NCI-H2227 (cell line): ENCODE data around the gene THTPA.
A peak's percentile ranks its signal among the peaks of the same experiment; 100 is the strongest.

ENCODE experiments used
- DNase-seq: peaks from one replicate; lab custom pipeline; 2025; ENCODE audit not compliant: unreplicated experiment; lab: John Stamatoyannopoulos, UW

THTPA gene

DNA sequence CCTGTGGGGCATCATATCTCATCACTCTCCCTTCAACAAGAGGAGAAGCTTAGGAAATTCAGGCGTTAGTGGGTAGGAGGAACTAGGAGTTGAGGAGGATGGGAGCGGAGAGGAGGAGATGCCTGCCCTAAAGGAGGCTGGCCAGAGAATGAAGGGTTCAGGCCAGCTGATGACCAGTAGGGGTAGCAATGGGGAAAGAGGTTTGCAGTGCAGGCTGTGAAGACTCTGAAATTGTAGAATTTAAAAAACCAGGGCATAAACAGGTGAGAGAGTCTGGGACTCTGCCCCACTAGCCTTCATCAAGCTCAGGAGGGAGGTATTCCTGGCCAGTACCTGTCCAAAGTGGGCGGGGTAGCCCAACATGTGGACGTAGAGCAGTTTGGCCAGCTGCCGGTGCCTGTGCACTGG is 10.7 kb downstream of the THTPA start:
- peak; percentile 44 for DNase-seq

DNA sequence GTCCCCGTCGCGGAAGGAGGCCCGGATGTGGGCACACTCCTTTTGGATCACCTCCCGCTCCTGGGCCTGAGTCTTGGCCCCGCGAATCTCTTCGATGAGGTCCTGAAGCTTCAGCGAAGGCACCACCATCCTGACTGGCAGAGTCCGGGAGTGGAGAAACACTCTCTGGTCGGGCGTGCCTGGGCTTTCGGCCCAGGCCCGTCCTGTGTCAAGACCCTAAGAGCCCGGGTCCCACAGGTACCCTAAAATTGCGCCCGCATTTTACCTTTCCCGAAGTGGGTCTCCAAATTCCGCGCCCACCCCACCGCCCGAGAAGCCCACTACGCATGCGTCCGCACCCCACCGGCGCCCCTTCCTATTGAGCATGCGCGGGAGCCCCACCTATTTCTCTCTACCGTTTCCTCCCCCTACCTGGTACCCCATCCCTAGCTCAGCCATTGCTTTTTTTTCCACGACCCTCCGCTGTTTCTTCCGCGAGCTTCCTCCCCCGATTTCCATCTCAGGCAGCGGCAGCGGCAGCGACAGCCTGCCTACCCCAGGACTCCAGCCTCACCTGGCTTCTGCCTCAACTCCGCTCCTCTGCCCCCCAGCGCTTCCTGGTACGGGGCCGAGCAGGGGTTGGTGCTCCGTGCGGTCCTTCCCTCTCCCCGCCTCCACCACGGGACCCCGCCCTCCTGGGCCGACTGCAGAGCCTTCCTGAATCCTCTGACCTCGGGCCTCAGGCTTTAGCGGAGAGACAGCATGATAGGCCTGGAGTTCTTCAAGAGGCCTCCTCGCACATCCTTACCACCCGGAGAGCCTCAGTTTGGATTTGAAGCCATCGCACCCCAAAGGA is 11.3 kb downstream of the THTPA start, which contains the start of gene AP1G2:
Gene AP1G2 (minus strand): TSS at position 606 of the 835 bp plus-strand sequence. CDS start 477 bp downstream, at position 129.
- peak; percentile 87 for DNase-seq

DNA sequence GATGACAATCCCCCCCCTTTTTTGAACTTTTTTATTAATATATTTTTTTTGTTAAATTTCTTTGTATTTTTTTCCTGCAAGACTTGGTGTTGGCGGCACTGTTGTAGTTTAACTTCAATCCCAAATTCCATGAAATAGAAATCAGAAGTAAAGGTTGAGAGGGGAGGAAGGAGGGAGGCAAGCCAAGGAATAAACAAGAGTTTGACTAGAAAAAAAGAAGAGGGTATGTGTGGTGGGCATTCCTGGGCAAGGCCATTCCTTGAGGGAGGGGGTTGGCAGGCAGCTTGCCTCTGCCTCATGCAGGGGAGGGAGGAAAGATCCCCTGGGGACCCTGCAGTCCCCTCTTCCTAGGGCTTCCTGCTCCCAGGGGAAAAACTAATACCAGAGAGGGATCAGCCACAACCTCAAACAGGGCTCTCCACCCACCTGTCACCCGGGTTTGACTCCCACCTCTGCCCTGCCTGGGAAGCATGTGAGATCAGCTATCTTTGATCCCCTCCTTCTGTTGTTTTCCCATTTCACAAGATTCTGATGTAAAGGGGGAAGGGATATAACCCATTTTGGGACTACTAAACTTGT is 12.0 kb downstream of the THTPA start:
- DNase-seq: no peak

DNA sequence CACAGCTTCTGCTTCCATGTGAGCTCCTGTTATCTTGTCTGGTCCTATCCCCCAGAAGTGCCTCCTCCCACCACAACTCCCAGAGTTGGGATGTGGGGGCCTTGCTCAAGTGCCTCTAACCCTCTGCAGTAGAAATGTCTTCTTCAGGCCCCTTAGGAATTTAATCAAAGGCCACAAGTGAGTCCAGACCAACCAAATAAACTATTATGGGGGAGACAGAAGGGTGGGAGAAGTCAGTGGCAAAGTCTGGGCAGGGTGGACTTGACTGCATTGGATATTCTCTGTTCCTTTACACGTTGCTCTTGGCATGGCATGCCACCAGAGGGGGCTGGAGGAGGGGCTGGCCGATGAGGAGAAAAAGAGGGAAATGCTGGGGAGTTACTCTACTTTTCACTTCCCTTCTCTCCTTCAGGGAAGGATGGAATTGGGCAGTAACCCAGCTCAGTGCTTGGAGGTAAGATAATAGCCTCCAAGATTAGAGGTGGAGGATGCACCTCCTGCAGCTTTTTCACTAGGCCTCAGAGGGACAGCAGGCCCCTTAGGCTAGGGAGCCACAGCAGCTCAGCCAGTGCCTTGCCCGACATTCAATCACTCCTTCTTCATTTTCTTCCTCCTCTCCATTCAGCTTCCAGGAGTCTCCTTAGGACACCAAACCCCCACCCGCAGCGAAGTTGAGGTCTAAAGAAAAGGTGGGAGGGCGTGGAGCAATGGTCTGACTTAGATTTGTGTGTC is 12.7 kb downstream of the THTPA start:
- DNase-seq: peak; percentile 63

DNA sequence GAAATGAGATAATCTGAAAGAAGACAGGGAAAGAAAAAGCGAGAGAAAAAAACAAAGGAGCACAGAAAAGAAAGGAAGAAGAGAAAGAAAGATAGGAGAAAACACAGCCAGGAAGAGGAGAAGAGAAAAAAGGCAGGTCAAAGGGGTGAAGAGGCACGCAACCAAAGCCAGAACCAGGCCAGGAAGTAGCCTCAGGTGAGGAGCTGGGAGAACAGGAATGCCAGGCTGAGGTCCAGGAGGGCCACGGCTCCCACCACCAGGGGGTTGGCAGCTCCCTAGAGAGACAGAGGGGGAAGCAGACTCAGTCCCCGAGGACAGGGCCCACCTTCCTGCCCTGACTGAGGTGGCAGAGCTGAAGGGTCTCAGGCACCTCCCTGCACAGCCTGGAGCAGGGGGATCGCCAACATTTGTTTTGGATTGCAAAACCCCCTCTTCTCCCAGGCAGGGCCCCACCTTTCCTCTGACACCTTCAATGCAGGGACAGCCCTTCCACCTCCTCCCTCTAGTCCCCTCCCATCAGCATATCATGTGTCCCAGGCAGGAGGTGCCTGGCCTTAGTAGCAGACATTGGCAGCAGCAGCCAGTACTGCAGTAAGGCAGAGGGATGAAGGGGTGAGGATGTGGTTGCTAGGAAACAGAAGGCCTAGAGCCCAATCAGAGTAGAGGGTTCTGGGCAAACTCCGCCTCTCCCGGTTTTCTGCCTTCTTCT is 13.5 kb downstream of the THTPA start:
- DNase-seq: peak; percentile 76

DNA sequence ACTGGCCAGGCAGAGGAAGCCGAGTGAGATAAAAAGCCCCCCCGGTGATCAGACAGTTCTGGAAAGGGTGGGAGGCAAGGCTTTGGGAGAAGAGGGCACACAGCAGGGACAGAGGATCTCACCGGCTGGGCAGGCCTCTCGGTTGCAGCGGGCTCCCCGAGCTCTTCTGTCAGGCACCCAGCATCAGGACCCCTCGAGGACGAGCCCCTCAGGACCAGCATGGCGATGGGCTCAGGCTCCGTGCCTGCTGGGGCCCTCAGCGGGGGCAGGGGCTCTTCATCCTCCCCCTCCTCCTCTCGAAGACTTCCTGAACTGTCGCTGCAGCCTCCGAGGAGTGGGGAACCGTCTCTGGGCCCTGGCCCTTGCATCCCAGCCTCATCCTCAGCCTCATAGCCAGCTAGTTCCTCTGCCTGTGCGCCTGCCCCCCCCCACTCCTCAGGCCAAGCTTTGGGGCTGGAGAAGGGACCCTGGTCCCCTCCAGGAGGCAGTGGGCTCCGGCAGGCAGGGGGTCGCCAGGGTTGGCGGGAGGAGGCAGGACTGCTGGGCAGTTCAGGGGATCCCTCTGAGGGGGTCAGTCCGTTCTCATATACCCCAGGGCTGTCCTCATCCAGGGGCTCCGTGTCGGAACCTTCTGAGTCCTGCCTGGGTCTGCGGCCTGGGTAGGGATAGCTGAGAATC is 14.9 kb downstream of the THTPA start:
- no peak for DNase-seq

DNA sequence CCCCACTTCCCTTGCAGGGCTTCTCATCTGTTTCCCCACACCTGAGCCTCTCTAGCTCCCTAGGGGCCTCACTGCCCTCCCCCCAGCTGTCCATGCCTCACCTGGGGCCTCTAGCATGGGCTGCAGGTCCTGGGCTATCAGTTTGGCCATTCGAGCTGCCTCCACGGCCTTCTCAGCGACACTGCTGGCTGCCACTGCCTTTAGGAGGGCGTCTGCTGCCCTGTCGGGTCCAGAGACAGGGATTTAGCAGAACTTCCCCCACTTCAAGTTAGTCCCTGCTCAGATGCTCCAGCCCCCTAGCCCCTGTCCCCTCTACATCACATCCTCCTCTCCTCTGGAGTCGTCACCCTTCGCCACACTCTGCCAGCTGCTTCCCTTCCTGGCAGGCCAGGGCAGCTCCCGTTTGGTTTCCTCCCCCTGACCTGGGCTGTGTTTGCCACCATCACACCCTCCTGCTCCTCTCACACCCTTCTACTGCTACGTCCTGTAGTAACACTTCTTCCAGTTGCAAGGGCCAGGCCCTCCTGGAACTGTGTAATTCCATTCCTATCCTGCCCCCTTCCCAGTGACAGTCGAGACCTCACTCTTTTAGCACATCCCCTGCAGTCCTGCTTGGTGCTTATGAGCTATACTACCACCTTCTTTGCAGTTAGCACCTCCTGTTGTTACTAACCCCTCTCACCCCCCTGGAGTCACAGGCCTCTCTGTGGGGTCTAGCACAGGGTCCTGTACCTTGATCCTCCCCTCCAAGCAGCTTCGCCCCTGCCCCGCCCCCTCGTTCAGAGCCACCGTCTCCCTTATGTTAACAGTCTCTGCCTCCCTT is 15.8 kb downstream of the THTPA start:
- DNase-seq: no peak

DNA sequence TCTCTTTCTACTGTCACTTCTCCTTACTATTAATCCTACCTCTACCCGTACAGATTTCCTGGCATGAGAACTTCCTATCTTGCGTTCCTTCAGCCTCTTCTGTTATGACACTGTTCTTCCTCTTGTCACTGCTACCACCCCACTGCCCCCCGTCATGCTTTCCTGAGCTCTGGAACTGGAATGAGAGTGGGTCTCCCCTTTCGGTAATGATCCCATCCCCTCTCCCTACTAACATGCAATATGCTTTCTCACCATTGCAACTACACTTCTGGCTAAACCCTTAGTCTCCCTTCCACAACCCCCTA is 16.4 kb downstream of the THTPA start:
- DNase-seq: no peak

DNA sequence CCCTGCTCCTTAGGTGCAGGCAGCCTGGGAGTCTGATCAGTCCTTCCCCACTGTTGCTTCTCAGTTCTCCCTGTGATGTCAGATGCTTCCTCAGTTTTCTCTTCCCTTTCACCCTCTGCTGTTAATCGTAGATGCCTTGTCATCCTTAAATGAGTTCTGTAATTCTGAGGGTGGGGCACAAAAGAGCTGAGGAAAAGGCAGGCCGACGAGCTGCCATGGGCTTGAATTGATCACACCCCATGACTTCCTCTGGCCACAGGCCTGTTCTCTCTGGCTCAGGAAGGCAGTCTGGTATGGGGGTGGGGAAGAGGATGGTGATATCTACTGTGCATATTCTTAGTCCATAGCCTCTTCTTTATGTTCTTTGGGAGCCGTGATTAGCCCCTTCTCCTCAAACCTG is 16.8 kb downstream of the THTPA start:
- no peak for DNase-seq

DNA sequence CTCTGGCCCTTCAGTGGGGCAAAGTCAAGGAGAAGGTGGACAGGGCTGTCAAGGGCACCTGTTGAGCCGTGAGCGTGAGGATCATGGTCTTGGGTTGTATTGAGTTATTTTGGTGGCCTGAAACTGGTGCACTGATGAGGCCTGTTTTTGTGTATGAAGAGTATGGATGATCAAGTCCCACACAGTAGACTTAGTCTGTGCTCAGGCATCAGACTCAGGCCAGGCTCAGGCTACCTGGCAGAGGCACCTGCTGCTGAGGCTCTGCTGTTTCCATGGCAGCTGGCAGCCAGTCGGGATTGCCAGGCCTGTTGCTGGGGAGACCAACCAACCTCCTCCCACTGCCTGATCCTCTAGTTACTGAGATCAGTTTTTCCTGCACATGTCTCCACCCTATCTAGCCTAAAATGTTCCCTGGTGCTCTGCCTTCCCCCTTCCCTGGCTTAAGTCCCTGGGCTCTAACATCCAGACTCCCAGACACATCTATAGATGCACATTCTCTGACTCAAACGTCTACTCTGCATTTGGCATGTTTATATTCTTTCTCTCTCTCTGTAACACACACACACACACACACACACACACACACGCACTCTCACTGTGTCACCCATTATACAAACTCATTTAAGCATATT is 17.4 kb downstream of the THTPA start:
- DNase-seq: no peak

DNA sequence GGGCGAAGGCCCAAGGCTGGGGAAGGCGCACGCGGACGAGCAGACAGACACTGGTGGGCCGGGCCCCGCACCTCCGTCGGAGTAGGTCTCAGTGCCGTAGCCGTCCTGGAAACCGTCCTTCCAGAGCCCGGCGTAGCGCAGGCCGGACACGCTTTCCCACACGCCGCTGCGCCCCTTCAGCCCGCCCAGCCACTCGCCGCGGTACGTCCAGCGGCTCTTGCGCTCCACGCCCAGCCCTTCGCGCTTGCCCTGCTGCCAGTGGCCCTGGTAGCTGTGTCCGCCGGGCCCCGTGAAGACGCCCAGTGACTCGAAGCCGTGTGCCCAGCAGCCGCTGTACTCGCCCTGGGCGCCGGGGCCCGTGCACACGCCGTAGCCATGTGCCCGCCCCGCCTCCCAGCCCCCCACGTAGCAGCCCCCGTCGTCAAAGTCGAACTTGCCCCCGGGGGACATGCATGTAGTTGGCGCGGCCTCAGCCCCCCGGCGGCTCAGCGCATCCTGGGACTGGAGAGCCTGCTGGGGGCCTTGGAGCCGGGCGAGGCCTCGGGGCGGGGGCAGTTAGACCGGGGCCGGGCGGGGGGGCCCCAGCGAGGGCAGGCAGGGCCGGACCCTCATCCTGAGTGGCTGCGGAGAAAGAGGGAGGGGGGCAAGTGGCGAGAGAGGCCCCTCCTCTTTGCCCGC is 21.1 kb downstream of the THTPA start:
- DNase-seq: peak; percentile 78

DNA sequence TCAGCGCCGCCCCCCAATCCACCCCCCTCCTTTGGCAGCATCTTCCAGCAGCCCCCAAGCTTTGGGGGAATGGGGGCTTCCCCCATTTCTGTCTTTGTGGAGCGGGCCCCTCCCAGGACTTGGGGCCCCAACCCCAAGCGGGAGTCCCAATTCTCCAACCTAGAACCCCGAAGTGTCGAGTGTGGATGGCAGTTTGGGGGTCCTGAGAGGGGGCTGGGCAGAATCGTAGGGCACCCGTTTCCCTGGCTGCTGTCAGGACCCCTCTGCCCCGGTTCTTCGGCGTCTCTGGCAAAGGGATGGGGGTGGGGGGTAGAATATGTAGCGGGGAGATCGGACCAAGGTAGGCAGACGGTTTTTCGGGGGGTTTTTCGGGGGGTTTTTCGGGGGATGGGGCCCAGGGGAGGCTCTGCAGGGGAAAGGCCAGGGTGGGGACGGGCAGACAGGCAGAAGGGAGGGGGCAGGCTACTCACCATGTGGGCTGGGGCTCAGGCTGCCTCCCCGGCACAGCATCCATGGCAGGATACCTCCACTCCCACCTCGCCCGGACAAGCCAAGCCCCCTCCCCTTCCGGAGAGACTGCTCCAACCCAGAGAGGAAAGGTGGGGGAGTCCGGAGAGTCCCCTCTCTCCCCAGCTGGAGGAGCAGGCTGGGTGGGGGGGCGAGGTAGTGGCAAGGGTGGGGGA is 21.8 kb downstream of the THTPA start:
- DNase-seq: peak; percentile 72

DNA sequence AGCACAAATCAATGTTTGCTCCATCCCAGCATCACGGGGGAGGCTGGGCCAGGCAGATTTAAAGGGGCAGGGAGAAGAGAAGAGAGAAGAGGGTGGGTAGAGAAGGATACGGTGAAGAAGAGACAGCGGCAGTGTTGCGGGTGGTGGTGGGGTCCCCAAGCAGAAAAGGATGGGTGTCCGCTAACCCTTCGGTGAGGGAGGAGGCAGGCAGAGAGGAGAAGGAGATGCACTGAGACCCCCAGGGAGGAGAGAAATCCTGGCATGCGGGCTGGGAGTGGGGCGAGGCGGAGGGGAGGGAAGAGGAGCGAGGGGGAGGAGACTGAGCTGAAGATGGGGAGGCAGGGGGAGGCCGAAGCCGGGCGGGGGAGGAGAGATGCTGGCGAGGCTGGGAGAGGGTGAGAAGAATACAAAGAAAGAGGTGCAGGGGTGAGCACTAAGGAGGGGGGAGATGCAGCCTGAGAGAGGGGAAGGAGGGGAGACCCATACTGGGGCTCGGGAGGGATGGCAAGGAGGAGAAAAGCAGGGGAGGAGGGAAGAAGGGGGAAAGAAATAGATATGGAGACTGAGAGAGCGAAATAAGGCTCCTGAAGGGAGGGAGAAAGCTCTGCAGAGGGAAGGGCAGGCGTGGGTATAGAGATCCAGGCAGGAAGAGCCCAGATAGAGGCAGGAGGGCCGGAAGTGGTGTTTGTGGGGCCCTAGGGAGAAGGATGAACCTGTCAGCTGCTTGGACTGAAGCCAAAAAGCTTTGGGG is 22.7 kb downstream of the THTPA start, which contains the start of gene JPH4:
Gene JPH4 (minus strand): TSS at position 231 of the 751 bp plus-strand sequence. CDS start 1,337 bp downstream, outside the sequence.
- peak; percentile 84 for DNase-seq

DNA sequence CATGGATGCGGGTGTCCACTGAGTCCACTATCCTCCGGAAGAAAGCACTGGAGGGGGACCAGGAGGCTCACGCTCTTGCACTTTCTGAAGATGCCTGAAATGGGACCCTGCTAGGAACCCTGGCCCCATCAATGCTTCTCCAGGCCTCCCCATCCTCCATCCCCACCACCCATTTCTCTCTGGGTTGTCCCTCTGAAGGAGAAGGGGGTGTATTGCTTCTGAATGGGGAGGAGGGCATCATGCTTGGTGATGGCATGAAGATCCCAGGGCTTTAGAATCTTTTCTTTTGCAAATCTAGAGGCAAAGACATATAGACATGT is 23.2 kb downstream of the THTPA start:
- DNase-seq: no peak

DNA sequence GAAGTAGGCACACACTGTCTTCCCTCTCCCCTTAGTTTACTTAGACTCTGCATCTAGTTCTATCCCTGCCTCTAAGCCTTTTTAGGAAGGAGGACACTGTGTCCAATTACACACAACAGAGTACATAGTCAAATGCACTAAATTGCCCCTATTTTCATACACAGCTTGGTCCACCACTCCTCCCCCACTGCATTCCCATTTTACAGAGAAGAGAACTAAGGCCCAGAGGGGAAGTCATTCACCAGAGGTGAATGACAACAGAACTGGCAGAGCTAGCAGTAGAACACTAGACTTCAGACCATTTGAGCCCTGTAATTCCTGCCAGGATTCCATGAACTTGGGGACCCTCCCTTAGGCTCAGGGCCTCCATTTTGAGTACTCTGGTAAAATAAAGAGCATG is 23.7 kb downstream of the THTPA start:
- no peak for DNase-seq

DNA sequence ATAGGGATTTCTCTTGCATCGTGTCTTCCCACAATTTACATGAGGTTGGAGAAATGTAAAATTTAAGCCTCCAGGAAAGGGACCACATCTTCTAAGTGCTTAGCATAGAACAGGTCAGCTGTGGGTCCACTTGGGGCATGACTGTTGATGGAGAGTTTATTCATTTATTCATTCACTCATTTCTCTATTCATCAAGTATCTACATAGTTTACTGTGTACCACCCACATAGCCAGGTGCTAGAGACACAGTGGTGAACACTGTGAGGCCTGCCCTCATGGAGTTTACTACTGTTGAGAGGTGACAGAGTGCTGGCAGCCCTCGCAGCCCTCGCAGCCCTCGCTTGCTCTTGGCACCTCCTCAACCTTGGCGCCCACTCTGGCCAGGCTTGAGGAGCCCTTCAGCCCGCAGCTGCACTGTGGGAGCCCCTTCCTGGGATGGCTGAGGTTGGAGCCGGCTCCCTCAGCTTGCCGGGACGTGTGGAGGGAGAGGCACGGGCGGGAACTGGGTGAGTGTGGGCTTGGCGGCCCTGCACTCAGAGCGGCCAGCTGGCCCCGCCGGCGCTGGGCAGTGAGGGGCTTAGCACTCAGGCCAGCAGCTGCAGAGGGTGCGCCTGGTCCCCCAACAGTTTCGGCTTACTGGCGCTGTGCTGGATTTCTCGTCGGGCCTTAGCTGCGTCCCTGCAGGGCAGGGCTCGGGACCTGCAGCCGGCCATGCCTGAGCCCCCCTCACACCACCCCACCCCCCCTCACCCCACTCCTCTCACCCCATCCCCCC is 24.3 kb downstream of the THTPA start:
- DNase-seq: no peak

DNA sequence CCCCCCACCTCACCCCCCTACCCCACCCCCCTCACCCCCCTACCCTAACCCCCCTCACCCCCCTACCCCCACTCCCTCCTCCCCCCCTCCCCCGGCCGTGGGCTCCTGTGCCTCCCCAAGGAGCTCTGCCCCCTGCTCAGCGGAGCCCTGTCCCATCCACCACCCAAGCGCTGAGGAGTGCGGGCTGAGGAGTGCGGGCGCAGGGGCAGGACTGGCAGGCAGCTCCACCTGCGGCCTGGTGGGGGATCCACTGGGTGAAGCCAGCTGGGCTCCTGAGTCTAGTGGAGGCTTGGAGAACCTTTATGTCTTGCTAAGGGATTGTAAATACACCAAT is 24.8 kb downstream of the THTPA start:
- DNase-seq: no peak
